ENCODE data around the gene ADK. TPM values are rescaled to one million over a fixed set of nuclear protein-coding genes. Genes with fewer than 3 reads are reported as not detected.

The ADK gene
- total RNA-seq, 4 donors from 2014 or later: 15.9 to 28.8 (median 23.3) TPM

GRCh38 chr10:74314166-74314565 is 163.1 kb downstream of the ADK start:
- no peak overlapping the region for H3K27ac ChIP-seq
- peak overlapping the region in 3 of 4 donors; percentile 14 to 18 (median 15) for H3K4me3 ChIP-seq
- in situ Hi-C loops (cut with MboI; ENCODE audit: low sequenced_read_pairs in 4 of 4): no loop called here
- intact Hi-C loops (cut with DNase I; ENCODE audit: low total_unique reads): no loop called here
- no peaks in the 10 kb centered on the region for H3K36me3 ChIP-seq
- no peaks in the 10 kb centered on the region for H3K9me3 ChIP-seq
- ATAC-seq: no peak
- H3K27me3 ChIP-seq: no peaks in the 10 kb centered on the region
- no peak for TF ChIP-seq CTCF (IDR thresholded peaks at IDR 0.05 in 4 of 5, conservative IDR thresholded peaks at IDR 0.05 in 1 of 5)
- TF ChIP-seq POLR2A (IDR thresholded peaks at IDR 0.05): no peak
- no peaks in the 10 kb centered on the region for H3K4me1 ChIP-seq
- DNase-seq: no peak

- in situ Hi-C loops (cut with MboI; ENCODE audit: low sequenced_read_pairs in 4 of 4) (no loop called here), intact Hi-C loops (cut with DNase I; ENCODE audit: low total_unique reads) (no loop called here)
- Histone ChIP-seq H3K4me1 (no peaks in the 10 kb centered on the region), H3K4me3 (no peak overlapping the region), H3K36me3 (no peaks in the 10 kb centered on the region), H3K27me3 (no peaks in the 10 kb centered on the region), H3K9me3 (no peaks in the 10 kb centered on the region), H3K27ac (no peak overlapping the region)
- ATAC-seq: no peak
- no peak for TF ChIP-seq CTCF (IDR thresholded peaks at IDR 0.05 in 4 of 5, conservative IDR thresholded peaks at IDR 0.05 in 1 of 5)
- no peak for TF ChIP-seq POLR2A (IDR thresholded peaks at IDR 0.05)
- DNase-seq: no peak
These were observed 169.0 kb downstream of the ADK start for GRCh38 chr10:74320026-74320425.

GRCh38 chr10:74320717-74321116 is 169.7 kb downstream of the ADK start:
- H3K4me3 ChIP-seq: no peak overlapping the region
- ATAC-seq (no peak), DNase-seq (no peak)
- H3K27ac ChIP-seq: no peak overlapping the region
- no peak for TF ChIP-seq CTCF (IDR thresholded peaks at IDR 0.05 in 4 of 5, conservative IDR thresholded peaks at IDR 0.05 in 1 of 5)
- TF ChIP-seq POLR2A (IDR thresholded peaks at IDR 0.05): no peak
- H3K9me3 ChIP-seq: no peaks in the 10 kb centered on the region
- no peaks in the 10 kb centered on the region for H3K27me3 ChIP-seq
- H3K36me3 ChIP-seq: no peaks in the 10 kb centered on the region
- in situ Hi-C loops (cut with MboI; ENCODE audit: low sequenced_read_pairs in 4 of 4) (no loop called here), intact Hi-C loops (cut with DNase I; ENCODE audit: low total_unique reads) (no loop called here)
- H3K4me1 ChIP-seq: no peaks in the 10 kb centered on the region

- in situ Hi-C loops (cut with MboI; ENCODE audit: low sequenced_read_pairs in 4 of 4) (no loop called here), intact Hi-C loops (cut with DNase I; ENCODE audit: low total_unique reads) (no loop called here)
- DNase-seq (no peak), ATAC-seq (no peak)
- Histone ChIP-seq H3K4me1 (no peaks in the 10 kb centered on the region), H3K4me3 (no peak overlapping the region), H3K9me3 (no peaks in the 10 kb centered on the region), H3K36me3 (no peaks in the 10 kb centered on the region), H3K27ac (no peak overlapping the region), H3K27me3 (no peaks in the 10 kb centered on the region)
- no peak for TF ChIP-seq CTCF (IDR thresholded peaks at IDR 0.05 in 4 of 5, conservative IDR thresholded peaks at IDR 0.05 in 1 of 5)
- no peak for TF ChIP-seq POLR2A (IDR thresholded peaks at IDR 0.05)
These were observed 171.1 kb downstream of the ADK start for GRCh38 chr10:74322141-74322540.

GRCh38 chr10:74322565-74322964 is 171.5 kb downstream of the ADK start:
- TF ChIP-seq CTCF (IDR thresholded peaks at IDR 0.05 in 4 of 5, conservative IDR thresholded peaks at IDR 0.05 in 1 of 5) (no peak), POLR2A (IDR thresholded peaks at IDR 0.05) (no peak)
- intact Hi-C loops (cut with DNase I; ENCODE audit: low total_unique reads) (no loop called here), in situ Hi-C loops (cut with MboI; ENCODE audit: low sequenced_read_pairs in 4 of 4) (no loop called here)
- Histone ChIP-seq H3K27me3 (no peaks in the 10 kb centered on the region), H3K36me3 (no peaks in the 10 kb centered on the region), H3K27ac (no peak overlapping the region), H3K9me3 (no peaks in the 10 kb centered on the region), H3K4me1 (no peaks in the 10 kb centered on the region), H3K4me3 (no peak overlapping the region)
- ATAC-seq (no peak), DNase-seq (no peak)
